ENCODE measurements around the gene GON7.
"Not testable (repeated sequence)": the region's sequence is repeated elsewhere in the genome, so short reads cannot be mapped to it uniquely, and the experiment has no call there.

GON7 gene

DNA sequence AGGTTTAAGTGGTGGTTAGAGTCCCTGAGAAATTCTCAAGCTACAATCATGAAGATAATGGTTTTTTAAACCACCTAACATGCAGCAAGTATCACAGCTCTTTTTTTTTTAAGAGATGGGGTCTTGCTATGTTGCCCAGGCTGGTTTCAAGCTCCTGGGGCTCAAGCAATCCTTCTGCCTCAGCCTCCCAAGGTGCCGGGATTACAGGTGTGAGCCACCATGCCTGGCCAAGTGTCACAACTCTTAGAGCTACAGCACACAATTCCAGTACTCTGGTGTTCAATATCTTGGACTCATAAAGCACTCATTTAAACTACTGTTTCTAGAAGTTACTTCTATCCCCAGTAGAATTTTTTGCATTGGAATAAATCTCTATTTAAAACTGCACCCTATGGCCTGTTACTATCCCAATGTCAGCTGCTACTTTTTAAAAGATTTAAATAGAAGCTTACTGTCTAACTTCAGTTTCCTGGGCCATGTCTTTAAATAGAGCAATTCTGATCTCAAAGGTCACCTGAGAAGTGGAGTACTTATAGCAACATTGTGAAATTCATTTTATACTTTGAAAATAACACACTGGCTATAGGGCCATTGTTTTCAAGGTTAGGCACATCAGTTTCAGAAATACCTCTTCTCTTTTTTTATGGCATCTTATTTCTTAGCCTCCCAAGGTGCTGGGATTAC lies 11.4 kb downstream of the GON7 start:
- H3K9me3 ChIP-seq (ENCODE audit: control insufficient read depth, low read depth, low read length): no peaks in the 10 kb centered on the region
- no peak overlapping the region for H3K9ac ChIP-seq (ENCODE audit: low read length)
- no peaks in the 10 kb centered on the region for H3K4me1 ChIP-seq (ENCODE audit: control insufficient read depth, low read depth, low read length)
- no peak overlapping the region for H3K27ac ChIP-seq (ENCODE audit: low read length)
- H3K36me3 ChIP-seq (ENCODE audit: control insufficient read depth, low read depth, low read length): no peaks in the 10 kb centered on the region
- no peaks in the 10 kb centered on the region for H3K27me3 ChIP-seq (ENCODE audit: control insufficient read depth, insufficient read depth, low read length)
- no peak overlapping the region for H3K4me3 ChIP-seq (ENCODE audit: low read length)

DNA sequence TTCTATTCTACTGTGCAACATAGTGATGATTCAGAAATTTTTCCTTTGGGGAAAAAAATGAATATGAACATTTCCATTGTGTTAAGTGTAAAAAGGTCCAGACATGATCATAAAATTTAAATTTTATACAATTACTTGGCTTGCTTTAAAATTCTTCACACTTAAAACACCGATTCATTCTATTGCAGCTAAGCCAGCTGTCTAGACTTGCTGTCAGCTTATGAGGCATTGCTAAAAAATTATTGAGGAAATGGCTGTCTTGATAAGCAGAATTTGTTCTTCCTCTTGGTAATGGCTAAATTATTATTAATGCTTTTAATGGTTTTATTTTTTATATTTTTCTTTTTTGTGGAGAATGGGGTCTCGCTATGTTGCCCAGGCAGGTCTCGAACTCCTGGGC lies 19.9 kb downstream of the GON7 start:
- no peaks in the 10 kb centered on the region for H3K9me3 ChIP-seq (ENCODE audit: control insufficient read depth, low read depth, low read length)
- H3K36me3 ChIP-seq (ENCODE audit: control insufficient read depth, low read depth, low read length): peaks cover 16% of the 10 kb centered on the region
- H3K4me1 ChIP-seq (ENCODE audit: control insufficient read depth, low read depth, low read length): peaks cover 5% of the 10 kb centered on the region
- no peak overlapping the region for H3K27ac ChIP-seq (ENCODE audit: low read length)
- no peak overlapping the region for H3K9ac ChIP-seq (ENCODE audit: low read length)
- no peak overlapping the region for H3K4me3 ChIP-seq (ENCODE audit: low read length)
- H3K27me3 ChIP-seq (ENCODE audit: control insufficient read depth, insufficient read depth, low read length): no peaks in the 10 kb centered on the region

DNA sequence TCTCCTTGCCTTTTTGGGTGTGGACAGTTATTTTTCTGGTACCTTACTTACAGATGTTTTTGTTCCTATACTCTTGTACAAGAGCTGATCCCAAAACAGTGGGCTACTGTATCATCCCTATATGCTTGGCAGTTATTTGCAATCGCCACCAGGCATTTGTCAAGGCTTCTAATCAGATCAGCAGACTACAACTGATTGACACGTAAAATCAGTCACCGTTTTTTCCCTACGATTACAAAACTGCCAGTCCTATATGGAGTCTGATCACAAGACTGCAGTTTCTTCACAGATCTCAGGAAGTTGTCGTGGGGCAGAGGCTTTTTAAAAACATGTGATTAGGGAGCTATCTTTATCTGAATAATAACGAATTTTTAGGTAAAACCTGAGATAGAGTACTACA lies 20.4 kb downstream of the GON7 start:
- Histone ChIP-seq H3K27me3 (ENCODE audit: control insufficient read depth, insufficient read depth, low read length) (no peaks in the 10 kb centered on the region), H3K27ac (ENCODE audit: low read length) (no peak overlapping the region), H3K9me3 (ENCODE audit: control insufficient read depth, low read depth, low read length) (no peaks in the 10 kb centered on the region), H3K9ac (ENCODE audit: low read length) (no peak overlapping the region), H3K36me3 (ENCODE audit: control insufficient read depth, low read depth, low read length) (peaks cover 16% of the 10 kb centered on the region), H3K4me3 (ENCODE audit: low read length) (no peak overlapping the region), H3K4me1 (ENCODE audit: control insufficient read depth, low read depth, low read length) (peaks cover 5% of the 10 kb centered on the region)

DNA sequence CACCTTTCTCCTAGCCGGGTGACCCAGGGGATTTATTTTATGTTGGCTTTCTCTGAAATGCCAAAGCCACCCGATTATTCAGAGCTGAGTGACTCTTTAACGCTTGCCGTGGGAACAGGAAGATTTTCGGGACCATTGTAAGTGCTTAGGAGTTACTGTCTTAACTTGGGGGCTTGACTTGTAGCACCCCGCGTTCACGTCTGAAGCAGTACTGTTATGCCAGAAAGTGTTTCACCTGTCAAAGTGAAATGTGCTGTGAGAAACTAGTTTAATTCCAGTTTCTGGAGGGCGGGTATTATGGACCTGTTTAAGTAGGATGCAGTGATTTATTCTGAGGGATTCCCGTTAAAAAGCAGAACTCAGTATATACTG lies 21.5 kb downstream of the GON7 start:
- peak overlapping the region; percentile 82 for H3K9ac ChIP-seq (ENCODE audit: low read length)
- no peak overlapping the region for H3K27ac ChIP-seq (ENCODE audit: low read length)
- H3K36me3 ChIP-seq (ENCODE audit: control insufficient read depth, low read depth, low read length): peaks cover 16% of the 10 kb centered on the region
- H3K9me3 ChIP-seq (ENCODE audit: control insufficient read depth, low read depth, low read length): no peaks in the 10 kb centered on the region
- H3K4me3 ChIP-seq (ENCODE audit: low read length): peak overlapping the region; percentile 99
- no peaks in the 10 kb centered on the region for H3K27me3 ChIP-seq (ENCODE audit: control insufficient read depth, insufficient read depth, low read length)
- H3K4me1 ChIP-seq (ENCODE audit: control insufficient read depth, low read depth, low read length): peaks cover 5% of the 10 kb centered on the region

DNA sequence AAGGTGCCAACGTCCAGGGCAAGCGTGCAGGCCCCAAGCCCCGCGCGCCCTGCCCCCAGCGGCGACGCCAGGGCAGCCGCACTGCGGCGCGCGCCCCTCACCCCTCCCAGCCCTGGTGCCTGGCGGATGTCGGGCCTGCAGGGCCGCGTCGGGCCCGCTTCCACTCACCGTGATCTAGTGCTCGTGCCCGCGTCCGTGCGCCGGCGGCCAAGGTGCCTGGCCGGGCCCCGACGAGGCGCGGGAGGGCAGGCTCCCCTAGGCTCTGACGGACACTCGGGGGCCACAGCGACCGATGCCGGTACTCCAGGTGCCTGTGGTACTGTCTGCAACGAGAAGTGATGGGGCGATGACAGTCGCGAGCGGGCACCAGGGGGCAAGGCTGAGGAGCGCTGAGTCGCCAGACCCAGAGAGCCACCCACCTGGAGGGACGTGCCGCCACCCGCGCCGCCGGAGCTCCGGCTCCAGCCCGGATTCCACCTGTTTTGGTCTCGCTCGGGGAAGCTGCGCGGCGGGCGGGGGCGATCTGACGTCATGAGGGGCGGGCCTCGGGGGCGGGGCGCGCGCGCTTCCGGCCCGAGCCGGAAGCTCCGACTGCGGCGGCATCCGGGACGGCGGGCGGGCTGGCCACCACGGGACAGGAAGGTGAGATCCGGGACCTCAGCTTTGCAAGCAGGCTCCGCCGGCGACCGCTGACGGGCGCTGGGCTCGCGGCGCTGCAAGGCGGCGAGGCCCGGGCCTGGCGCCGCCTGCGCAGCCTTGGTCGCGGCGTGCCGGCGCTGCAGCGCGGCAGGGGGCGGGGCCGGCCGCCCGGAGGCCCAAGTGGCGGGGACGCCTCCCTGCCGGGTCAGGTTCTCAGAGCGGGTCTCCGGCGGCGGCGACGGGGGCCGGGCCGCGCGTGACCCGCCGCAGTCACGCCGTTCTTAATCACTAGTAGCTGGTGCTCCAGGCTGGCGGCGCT lies 22.2 kb downstream of the GON7 start, which contains the start of the genes LYSET and MOAP1:
Gene LYSET, plus strand, starts transcription at position 927 of the 958 bp plus-strand sequence. CDS start 89 bp downstream, outside the sequence.
Gene MOAP1, minus strand, starts transcription at position 507 of the 958 bp plus-strand sequence. CDS start 655 bp downstream, outside the sequence.
- Histone ChIP-seq H3K4me3 (ENCODE audit: low read length) (peak within 1 kb of the TSS; percentile 99), H3K9ac (ENCODE audit: low read length) (peak within 1 kb of the TSS; percentile 82), H3K36me3 (ENCODE audit: control insufficient read depth, low read depth, low read length) (peaks cover 16% of the 10 kb centered on the region), H3K9me3 (ENCODE audit: control insufficient read depth, low read depth, low read length) (no peaks in the 10 kb centered on the region), H3K27me3 (ENCODE audit: control insufficient read depth, insufficient read depth, low read length) (no peaks in the 10 kb centered on the region), H3K27ac (ENCODE audit: low read length) (no peak within 1 kb of the TSS), H3K4me1 (ENCODE audit: control insufficient read depth, low read depth, low read length) (peaks cover 5% of the 10 kb centered on the region)

DNA sequence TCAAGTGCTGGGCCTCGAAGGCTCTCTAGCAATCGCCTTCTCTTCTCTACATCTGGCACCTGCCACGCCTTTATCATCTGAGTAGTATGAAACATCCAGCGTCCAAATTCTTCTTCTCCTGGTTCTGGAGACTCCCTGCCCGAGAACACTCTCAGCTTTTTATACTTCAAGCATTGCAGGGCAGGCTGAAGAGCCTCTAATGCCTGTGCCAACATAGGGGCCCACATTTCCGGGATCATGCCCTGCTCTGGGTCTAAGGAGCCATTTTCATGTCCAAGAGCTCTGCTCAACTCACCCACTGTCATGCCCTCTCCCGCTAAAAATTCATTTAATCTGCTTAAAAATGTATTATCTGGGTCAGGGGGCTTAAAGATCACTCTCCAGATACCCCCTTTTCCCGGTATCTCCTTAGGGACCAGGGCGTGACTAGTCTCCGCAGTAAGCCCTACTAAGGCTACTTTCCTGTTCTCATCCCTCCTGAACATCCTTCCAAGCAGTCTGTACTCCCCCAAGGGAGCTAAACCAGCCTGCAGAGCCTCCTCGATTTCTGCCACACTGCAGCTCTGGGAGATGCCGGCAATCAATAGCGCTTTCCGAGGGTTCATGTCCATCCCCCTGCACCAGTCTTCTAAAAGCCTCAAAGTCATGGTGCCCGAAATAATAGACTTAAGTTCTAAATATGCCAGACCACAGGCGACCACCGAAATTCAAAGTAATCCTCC lies 23.1 kb downstream of the GON7 start:
- Histone ChIP-seq H3K27me3 (ENCODE audit: control insufficient read depth, insufficient read depth, low read length) (no peaks in the 10 kb centered on the region), H3K4me3 (ENCODE audit: low read length) (peak overlapping the region; percentile 91), H3K9ac (ENCODE audit: low read length) (peak overlapping the region; percentile 80), H3K4me1 (ENCODE audit: control insufficient read depth, low read depth, low read length) (peaks cover 5% of the 10 kb centered on the region), H3K36me3 (ENCODE audit: control insufficient read depth, low read depth, low read length) (peaks cover 11% of the 10 kb centered on the region), H3K27ac (ENCODE audit: low read length) (no peak overlapping the region), H3K9me3 (ENCODE audit: control insufficient read depth, low read depth, low read length) (no peaks in the 10 kb centered on the region)

DNA sequence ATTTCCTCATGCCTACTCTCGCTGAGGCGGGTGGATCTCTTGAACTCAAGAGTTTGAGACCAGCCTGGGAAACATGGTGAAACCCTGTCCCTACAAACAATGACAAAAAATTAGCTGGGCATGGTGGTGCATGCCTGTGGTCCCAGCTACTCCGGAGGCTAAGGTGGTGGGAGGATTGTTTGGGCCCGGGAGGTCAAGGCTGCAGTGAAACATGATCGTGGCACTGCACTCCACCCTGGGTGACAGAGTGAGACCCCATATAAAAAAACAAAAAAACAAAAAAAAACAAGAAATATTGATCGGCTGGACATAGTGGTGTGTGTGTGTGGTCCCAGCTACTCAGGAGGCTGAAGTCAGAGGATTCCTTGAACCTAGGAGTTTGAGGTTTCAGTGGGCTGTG lies 31.4 kb downstream of the GON7 start:
- Histone ChIP-seq H3K27ac (ENCODE audit: low read length) (no peak overlapping the region), H3K4me1 (ENCODE audit: control insufficient read depth, low read depth, low read length) (no peaks in the 10 kb centered on the region), H3K9ac (ENCODE audit: low read length) (no peak overlapping the region), H3K4me3 (ENCODE audit: low read length) (no peak overlapping the region), H3K9me3 (ENCODE audit: control insufficient read depth, low read depth, low read length) (no peaks in the 10 kb centered on the region), H3K36me3 (ENCODE audit: control insufficient read depth, low read depth, low read length) (no peaks in the 10 kb centered on the region), H3K27me3 (ENCODE audit: control insufficient read depth, insufficient read depth, low read length) (no peaks in the 10 kb centered on the region)

DNA sequence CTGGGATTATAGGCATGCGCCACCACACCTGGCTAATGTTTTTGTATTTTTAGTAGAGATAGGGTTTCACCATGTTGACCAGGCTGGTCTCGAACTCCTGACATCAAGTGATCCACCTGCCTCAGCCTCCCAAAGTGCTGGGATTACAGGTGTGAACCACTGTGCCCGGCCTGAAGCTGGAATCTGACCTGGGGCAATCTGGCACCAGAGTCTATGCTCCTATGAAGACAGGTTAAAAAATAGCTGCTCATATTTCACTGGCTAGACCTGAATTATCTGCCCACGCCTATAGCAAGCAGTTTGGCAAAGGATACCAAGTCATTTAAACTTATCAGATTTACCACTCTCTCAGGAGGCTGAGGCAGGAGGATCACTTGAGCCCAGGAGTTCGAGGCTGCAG lies 32.1 kb downstream of the GON7 start:
- H3K4me1 ChIP-seq (ENCODE audit: control insufficient read depth, low read depth, low read length); H3K36me3 ChIP-seq (ENCODE audit: control insufficient read depth, low read depth, low read length): not testable (repeated sequence)

DNA sequence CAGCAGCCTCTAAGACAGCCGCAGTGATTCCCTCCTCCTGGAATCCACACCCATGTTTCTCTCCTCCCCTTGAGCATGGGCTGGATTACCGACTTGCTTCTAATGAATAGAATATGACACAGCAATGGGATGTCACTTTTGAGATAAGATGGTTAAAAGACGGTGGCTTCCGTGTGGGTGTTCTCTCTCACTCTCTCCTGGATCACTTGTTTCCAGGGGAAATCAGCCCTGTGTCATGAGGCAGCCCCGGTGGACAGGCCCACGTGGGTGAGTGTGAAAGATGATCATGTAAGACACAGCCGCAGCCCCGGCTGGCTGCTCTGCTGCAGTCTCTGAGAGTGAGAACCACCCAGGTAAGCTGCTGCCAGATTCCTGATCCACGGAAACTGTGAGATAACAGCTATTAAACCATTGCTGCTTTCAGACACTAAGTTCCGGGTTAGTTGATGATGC lies 32.9 kb downstream of the GON7 start:
- Histone ChIP-seq H3K27me3 (ENCODE audit: control insufficient read depth, insufficient read depth, low read length) (no peaks in the 10 kb centered on the region), H3K9ac (ENCODE audit: low read length) (no peak overlapping the region), H3K4me1 (ENCODE audit: control insufficient read depth, low read depth, low read length) (no peaks in the 10 kb centered on the region), H3K27ac (ENCODE audit: low read length) (no peak overlapping the region), H3K4me3 (ENCODE audit: low read length) (no peak overlapping the region), H3K9me3 (ENCODE audit: control insufficient read depth, low read depth, low read length) (no peaks in the 10 kb centered on the region), H3K36me3 (ENCODE audit: control insufficient read depth, low read depth, low read length) (no peaks in the 10 kb centered on the region)

More for the DNA sequence above, 32.1 kb downstream of the GON7 start:
- H3K27me3 ChIP-seq (ENCODE audit: control insufficient read depth, insufficient read depth, low read length); H3K9ac ChIP-seq (ENCODE audit: low read length); H3K4me3 ChIP-seq (ENCODE audit: low read length); H3K9me3 ChIP-seq (ENCODE audit: control insufficient read depth, low read depth, low read length); H3K27ac ChIP-seq (ENCODE audit: low read length): not testable (repeated sequence)

DNA sequence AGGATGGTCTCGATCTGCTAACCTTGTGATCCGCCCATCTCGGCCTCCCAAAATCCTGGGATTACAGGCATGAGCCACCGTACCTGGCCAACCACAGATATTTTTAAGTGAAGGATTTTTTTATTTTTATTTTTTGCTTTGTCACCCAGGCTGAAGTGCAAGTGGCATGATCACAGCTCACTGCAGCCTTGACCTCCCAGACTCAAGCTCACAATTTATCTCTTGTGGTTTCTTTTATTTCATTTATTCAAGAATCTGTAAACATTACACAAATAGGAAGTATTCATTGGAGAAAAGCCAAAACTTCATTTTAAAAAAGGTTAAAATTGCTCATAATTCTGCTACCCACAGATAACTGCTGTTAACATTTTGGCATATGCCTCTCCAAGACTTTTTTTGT lies 35.5 kb downstream of the GON7 start:
- Histone ChIP-seq H3K27me3 (ENCODE audit: control insufficient read depth, insufficient read depth, low read length) (no peaks in the 10 kb centered on the region), H3K4me1 (ENCODE audit: control insufficient read depth, low read depth, low read length) (no peaks in the 10 kb centered on the region), H3K9ac (ENCODE audit: low read length) (no peak overlapping the region), H3K9me3 (ENCODE audit: control insufficient read depth, low read depth, low read length) (no peaks in the 10 kb centered on the region), H3K36me3 (ENCODE audit: control insufficient read depth, low read depth, low read length) (no peaks in the 10 kb centered on the region), H3K4me3 (ENCODE audit: low read length) (no peak overlapping the region), H3K27ac (ENCODE audit: low read length) (no peak overlapping the region)

DNA sequence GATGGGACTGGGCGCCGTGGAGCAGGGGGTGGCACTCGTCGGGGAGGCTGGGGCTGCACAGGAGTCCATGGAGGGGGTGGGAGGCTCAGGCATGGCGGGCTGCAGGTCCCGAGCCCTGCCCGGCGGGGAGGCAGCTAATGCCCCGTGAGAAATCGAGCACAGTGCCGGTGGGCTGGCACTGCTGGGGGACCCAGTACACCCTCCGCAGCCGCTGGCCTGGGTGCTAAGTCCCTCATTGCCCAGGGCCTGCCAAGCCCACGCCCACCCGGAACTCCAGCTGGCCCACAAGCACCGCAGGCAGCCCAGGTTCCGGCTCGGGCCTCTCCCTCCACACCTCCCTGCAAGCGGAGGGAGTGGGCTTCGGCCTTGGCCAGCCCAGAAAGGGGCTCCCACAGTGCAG lies 36.7 kb downstream of the GON7 start:
- H3K9me3 ChIP-seq (ENCODE audit: control insufficient read depth, low read depth, low read length); H3K4me3 ChIP-seq (ENCODE audit: low read length); H3K27me3 ChIP-seq (ENCODE audit: control insufficient read depth, insufficient read depth, low read length); H3K9ac ChIP-seq (ENCODE audit: low read length); H3K36me3 ChIP-seq (ENCODE audit: control insufficient read depth, low read depth, low read length); H3K4me1 ChIP-seq (ENCODE audit: control insufficient read depth, low read depth, low read length); H3K27ac ChIP-seq (ENCODE audit: low read length): not testable (repeated sequence)
